MM.1S (cell line): ENCODE results near the gene PTPRN2.

Experiments
- EZH2 ChIP-seq: fragments of 300-600 bp; sonication (generic); optimal IDR thresholded peaks from 2 replicates; pipeline ENCODE3; 2017; ENCODE audit warnings: low read depth, mild to moderate bottlenecking, antibody characterized with exemption, low read length, mixed read lengths
- TF ChIP-seq, protein P1 (sequence below): fragments of 300-600 bp; sonication (generic); IDR thresholded peaks from 2 replicates; pipeline ENCODE4 v1.5.1; 2016; ENCODE audit warnings: antibody characterized with exemption, low read length, mixed read lengths

DNA sequence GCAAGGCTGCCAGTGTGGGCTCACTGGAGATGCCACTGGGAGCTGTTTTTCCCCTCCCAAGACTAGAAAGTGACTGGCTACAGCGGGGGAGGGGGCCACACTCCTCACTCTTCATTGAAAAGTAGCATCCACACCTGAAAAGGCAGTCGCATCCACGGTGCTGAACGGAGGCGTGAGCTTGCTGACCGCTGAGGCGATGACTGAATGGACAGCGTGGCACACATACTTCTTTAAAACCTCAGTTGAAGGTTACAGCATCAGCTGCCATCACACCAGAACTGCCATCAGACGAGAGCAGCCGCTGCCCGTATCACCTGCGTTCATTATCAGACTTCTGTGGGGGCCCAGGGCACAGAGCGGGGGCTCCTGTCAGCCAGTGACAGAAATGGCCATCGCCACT is 923.6 kb downstream of the PTPRN2 start:
- TF ChIP-seq, protein P1, sequence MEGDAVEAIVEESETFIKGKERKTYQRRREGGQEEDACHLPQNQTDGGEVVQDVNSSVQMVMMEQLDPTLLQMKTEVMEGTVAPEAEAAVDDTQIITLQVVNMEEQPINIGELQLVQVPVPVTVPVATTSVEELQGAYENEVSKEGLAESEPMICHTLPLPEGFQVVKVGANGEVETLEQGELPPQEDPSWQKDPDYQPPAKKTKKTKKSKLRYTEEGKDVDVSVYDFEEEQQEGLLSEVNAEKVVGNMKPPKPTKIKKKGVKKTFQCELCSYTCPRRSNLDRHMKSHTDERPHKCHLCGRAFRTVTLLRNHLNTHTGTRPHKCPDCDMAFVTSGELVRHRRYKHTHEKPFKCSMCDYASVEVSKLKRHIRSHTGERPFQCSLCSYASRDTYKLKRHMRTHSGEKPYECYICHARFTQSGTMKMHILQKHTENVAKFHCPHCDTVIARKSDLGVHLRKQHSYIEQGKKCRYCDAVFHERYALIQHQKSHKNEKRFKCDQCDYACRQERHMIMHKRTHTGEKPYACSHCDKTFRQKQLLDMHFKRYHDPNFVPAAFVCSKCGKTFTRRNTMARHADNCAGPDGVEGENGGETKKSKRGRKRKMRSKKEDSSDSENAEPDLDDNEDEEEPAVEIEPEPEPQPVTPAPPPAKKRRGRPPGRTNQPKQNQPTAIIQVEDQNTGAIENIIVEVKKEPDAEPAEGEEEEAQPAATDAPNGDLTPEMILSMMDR: no peak
- TF ChIP-seq EZH2: no peak
